Heart right ventricle (tissue), 16 donors: Measurements from ENCODE around the gene ZNF444. TPM values are rescaled to one million over a fixed set of nuclear protein-coding genes. Genes with fewer than 3 reads are reported as not detected.
"Not testable (repeated sequence)": the region's sequence is repeated elsewhere in the genome, so short reads cannot be mapped to it uniquely, and the experiment has no call there.

Source experiments
- ATAC-seq, 8 donors: fragments of 200-7000 bp; cut with Tn5 transposase; one replicate each; pipeline ENCODE4 v1.9.1; 2020; ENCODE audit warnings: mild to moderate bottlenecking in 8 of 8, moderate library complexity in 8 of 8, moderate number of reproducible peaks in 1 of 8
- DNase-seq, 2 donors: peaks; one replicate each; pipeline ENCODE4 v3.0.0-alpha.2; 2020
- H3K27ac ChIP-seq, 10 donors: fragments of 200-600 bp; sonication (generic) in 2 of 10; one replicate each; pipeline versions ENCODE4 v1.5.0 to v1.8.0; 2020 to 2022; ENCODE audit warnings: mild to moderate bottlenecking in 3 of 10
- H3K27me3 ChIP-seq, 7 donors: fragments of 200-600 bp; one replicate each; pipeline ENCODE4 v1.8.0; 2021 to 2022; ENCODE audit warnings: mild to moderate bottlenecking in 2 of 7
- H3K36me3 ChIP-seq, 9 donors: fragments of 200-600 bp; sonication (generic) in 1 of 9; one replicate each; pipeline versions ENCODE4 v1.5.0 to v1.8.0; 2020 to 2022; ENCODE audit warnings: mild to moderate bottlenecking in 2 of 9
- H3K4me1 ChIP-seq, 9 donors: fragments of 200-600 bp; sonication (generic) in 1 of 9; one replicate each; pipeline versions ENCODE4 v1.5.0 to v1.8.0; 2020 to 2022; ENCODE audit warnings: mild to moderate bottlenecking in 4 of 9
- H3K4me3 ChIP-seq, 10 donors: fragments of 200-600 bp; sonication (generic) in 2 of 10; one replicate each; pipeline versions ENCODE4 v1.5.0 to v1.8.0; 2020 to 2022; ENCODE audit warnings: mild to moderate bottlenecking in 7 of 10, moderate library complexity in 2 of 10
- H3K9me3 ChIP-seq, 11 donors: fragments of 200-600 bp in 10 of 11; sonication (generic) in 2 of 11; one replicate each; pipeline versions ENCODE4 v1.5.0 to v1.8.0; 2013 to 2022; ENCODE audit warnings: mild to moderate bottlenecking in 2 of 11, control low read depth in 1 of 11, moderate library complexity in 1 of 11
- CTCF ChIP-seq, 9 donors: fragments of 200-600 bp; sonication (generic) in 2 of 9; IDR thresholded peaks; one replicate each; pipeline versions ENCODE4 v1.5.0 to v1.8.0; 2021 to 2022; ENCODE audit warnings: antibody characterized with exemption in 9 of 9, mild to moderate bottlenecking in 5 of 9, moderate library complexity in 1 of 9
- WGBS, 2 donors: extraction: QIAGEN DNeasy Blood & Tissue Kit; methylation state at CpG; one replicate each; pipeline ENCODE4 v1.1.7; 2013; ENCODE audit warnings: inconsistent platforms in 1 of 2; 5-methylcytosine and 5-hydroxymethylcytosine counted together
- intact Hi-C, 10 donors: fragments of 100-400 bp; cut with DNase I; formaldehyde crosslinking; loops; one replicate each; pipeline versions ENCODE4 v1.11.1 to v1.14.2; 2022
- polyA plus RNA-seq, 2 donors: library from polyadenylated mRNA; stranded (reverse); fragments of 200-250 nt; gene quantifications; one replicate each; pipeline ENCODE4 v1.2.3, GENCODE V29; 2013
- total RNA-seq, 10 donors: library from RNA; stranded (reverse); fragmentation: NEBNext Ultra II Directional in 3 of 10; extraction: Animal tissue kit (Norgen Biotek cat#: 25700) in 3 of 10; gene quantifications; one replicate each; pipeline versions ENCODE4 v1.2.1 to v1.2.4, GENCODE V29; 2021 to 2023
- donor health status: Arrhythmogenic right ventricular cardiomyopathy.
- donor health status: ischemic (EF 13 %, LVEDD 7.1; RV severe dilation, severe dysfunction).
- donor health status: healthy with polysubstance abuse.
- donor health status: DM: no; HTN: yes; CAD: no.
- donor health status: DM: no; HTN: no; CAD: no.
- donor health status: ischemic (EF 25% LVEDD 6.9; RV normal size, moderate dysfunction).
- donor health status: ischemic (EF 25% LVEDD 5.7; RV mildly dilated, moderate dysfunction).
- donor health status: healthy.
- donor health status: DM: yes; HTN: yes; CAD: no.
- donor health status: Ischemic cardiomyopathy.
- donor health status: ischemic (EF 35%, LVEDD 5.7; RV mildly dilated, moderate dysfunction).
- donor health status: nonischemic (EF 11% LVEDD 7.7; RV severe dilation, severe dysfunction).
- donor health status: DM: yes; HTN: yes; CAD: no.
- donor health status: PGD.
- donor health status: ischemic (EF 29% LVEDD 5.4; RV normal size, mild dysfunction).
- donor health status: nonischemic (EF 23%, LVEDD 6.1; RV moderate dilation, normal function).

Gene ZNF444
- total and polyA plus RNA-seq, 12 donors: 15.1 to 25.6 (median 22.4) TPM

- Histone ChIP-seq H3K4me3 (no peak overlapping the region), H3K4me1 (peaks cover 7 to 46% (median 30%) of the 10 kb centered on the region in 9 donors), H3K27me3 (no peaks in the 10 kb centered on the region), H3K9me3 (no peaks in the 10 kb centered on the region), H3K27ac (no peak overlapping the region), H3K36me3 (peaks cover 0 to 69% (median 0%) of the 10 kb centered on the region in 9 donors)
- DNase-seq: no peak
- TF ChIP-seq CTCF (IDR thresholded peaks at IDR 0.05): no peak
- intact Hi-C loops: loop anchor here in 1 of 10 donors (5.0 kb wide), 1 partner anchor 68 kb away; no protein-coding TSS in a partner anchor
- ATAC-seq: no peak
- WGBS, 2 donors: 78 to 82% methylated on average over 9 of the region's 9 CpGs
Observed at GRCh38 chr19:56094449-56094848, 46.6 kb upstream of the ZNF444 start.

- WGBS, 2 donors: 51 to 53% methylated on average over 13 of the region's 13 CpGs
- peak in 1 of 2 donors; percentile 17 for DNase-seq
- ATAC-seq: peak in 5 of 8 donors; percentile 7 to 40 (median 30)
- intact Hi-C loops: no loop called here
- no peak overlapping the region for H3K4me3 ChIP-seq
- no peak overlapping the region for H3K27ac ChIP-seq
- no peaks in the 10 kb centered on the region for H3K9me3 ChIP-seq
- peaks cover 0 to 67% (median 9%) of the 10 kb centered on the region in 9 donors for H3K36me3 ChIP-seq
- no peak for TF ChIP-seq CTCF (IDR thresholded peaks at IDR 0.05)
- peaks cover 0 to 24% (median 10%) of the 10 kb centered on the region in 9 donors for H3K4me1 ChIP-seq
- H3K27me3 ChIP-seq: no peaks in the 10 kb centered on the region
Observed at GRCh38 chr19:56096665-56097064, 44.4 kb upstream of the ZNF444 start.

GRCh38 chr19:56097306-56097705 is 43.8 kb upstream of the ZNF444 start:
- ATAC-seq (peak in 5 of 8 donors; percentile 29 to 63 (median 35)), DNase-seq (peak in 1 of 2 donors; percentile 35)
- TF ChIP-seq CTCF (IDR thresholded peaks at IDR 0.05): no peak
- intact Hi-C loops: no loop called here
- 69 to 72% methylated on average over 23 of the region's 23 CpGs for WGBS, 2 donors
- no peak overlapping the region for H3K27ac ChIP-seq
- H3K4me1 ChIP-seq: peaks cover 0 to 18% (median 10%) of the 10 kb centered on the region in 9 donors
- H3K27me3 ChIP-seq: no peaks in the 10 kb centered on the region
- H3K36me3 ChIP-seq: peaks cover 0 to 73% (median 9%) of the 10 kb centered on the region in 9 donors
- H3K4me3 ChIP-seq: no peak overlapping the region
- no peaks in the 10 kb centered on the region for H3K9me3 ChIP-seq

- no peak for TF ChIP-seq CTCF (IDR thresholded peaks at IDR 0.05)
- intact Hi-C loops: no loop called here
- Histone ChIP-seq H3K27me3 (no peaks in the 10 kb centered on the region), H3K4me1 (peaks cover 0 to 19% (median 10%) of the 10 kb centered on the region in 9 donors), H3K9me3 (no peaks in the 10 kb centered on the region), H3K4me3 (no peak overlapping the region), H3K27ac (no peak overlapping the region), H3K36me3 (peaks cover 0 to 78% (median 9%) of the 10 kb centered on the region in 9 donors)
- DNase-seq: peak in 1 of 2 donors; percentile 5
- WGBS, 2 donors: 85 to 87% methylated on average over 7 of the region's 7 CpGs
- ATAC-seq: no peak
Observed at GRCh38 chr19:56097776-56098175, 43.3 kb upstream of the ZNF444 start.

GRCh38 chr19:56098237-56098636 is 42.9 kb upstream of the ZNF444 start:
- 96 to 97% methylated on average over 16 to 21 of the region's 21 CpGs for WGBS, 2 donors
- H3K4me3 ChIP-seq, ATAC-seq, H3K27ac ChIP-seq, H3K27me3 ChIP-seq, H3K9me3 ChIP-seq, intact Hi-C loops, DNase-seq: not testable (repeated sequence)
- Histone ChIP-seq H3K36me3 (peaks cover 0 to 81% (median 9%) of the 10 kb centered on the region in 9 donors), H3K4me1 (peaks cover 0 to 24% (median 10%) of the 10 kb centered on the region in 9 donors)
